ENCODE data around the gene TVP23B. TPM values are rescaled to one million over a fixed set of nuclear protein-coding genes. Genes with fewer than 3 reads are reported as not detected.
A peak's percentile ranks its signal among the peaks of the same experiment; 100 is the strongest.
"Not testable (repeated sequence)": the region's sequence is repeated elsewhere in the genome, so short reads cannot be mapped to it uniquely, and the experiment has no call there.

TVP23B gene
- total and polyA plus RNA-seq, 2 donors (not counting 1 experiment from before 2014, with no cell fraction given) = 79.9 to 81.9 TPM

GRCh38 chr17:18816489-18817371 lies 35.7 kb downstream of the TVP23B start:
- H3K4me3 ChIP-seq (replicated peaks in 1 of 4; ENCODE audit: control extremely low read depth in 1 of 4, insufficient read depth in 1 of 4, low read depth in 3 of 4, low read length in 4 of 4); H2AFZ ChIP-seq (ENCODE audit: low read length); H3K4me2 ChIP-seq (ENCODE audit: extremely low read depth, insufficient read depth, low read length); H3K4me1 ChIP-seq (ENCODE audit: control insufficient read depth, extremely low read depth, insufficient read depth, low read length); H3K36me3 ChIP-seq (ENCODE audit: control insufficient read depth, insufficient read depth, low read length); H3K79me2 ChIP-seq (ENCODE audit: control insufficient read depth, insufficient read depth, low read length); H4K20me1 ChIP-seq (ENCODE audit: control insufficient read depth, extremely low read depth, insufficient read depth, low read length); H3K9me3 ChIP-seq (ENCODE audit: control insufficient read depth, insufficient read depth, low read depth, low read length); H3K9ac ChIP-seq (ENCODE audit: insufficient read depth, low read length); H3K27me3 ChIP-seq (ENCODE audit: control insufficient read depth, insufficient read depth, low read length); H3K27ac ChIP-seq (ENCODE audit: insufficient read depth, low read length): not testable (repeated sequence)
- peak; percentile 71 to 87 for DNase-seq (ENCODE audit: low read depth in 2 of 2)
- TF ChIP-seq CTCF (conservative IDR thresholded peaks at IDR 0.05 in 1 of 2, IDR thresholded peaks at IDR 0.05 in 1 of 2; ENCODE audit: low read depth in 1 of 2, low read length in 2 of 2) = peak; percentile 45 to 53

DNA sequence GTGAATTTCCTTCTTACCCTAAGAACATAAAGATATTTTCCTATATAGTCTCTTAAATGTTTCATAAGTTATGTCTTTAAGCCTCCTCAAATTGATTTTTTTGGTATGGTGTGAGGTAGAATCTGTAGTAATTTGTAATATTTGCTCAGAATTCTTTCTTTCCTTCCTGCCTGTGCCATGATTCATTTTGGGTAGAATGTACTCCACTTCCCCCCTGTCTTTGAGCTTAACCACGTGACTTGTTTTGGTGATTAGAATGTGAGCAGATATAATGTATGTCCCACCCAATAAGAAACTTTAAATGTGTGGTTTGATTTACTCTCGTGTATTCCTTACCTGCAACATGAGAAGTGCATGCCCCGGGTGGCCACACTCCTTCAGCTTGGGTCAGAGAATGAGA lies 40.4 kb downstream of the TVP23B start:
- H3K79me2 ChIP-seq (ENCODE audit: control insufficient read depth, insufficient read depth, low read length); H4K20me1 ChIP-seq (ENCODE audit: control insufficient read depth, extremely low read depth, insufficient read depth, low read length); H3K9ac ChIP-seq (ENCODE audit: insufficient read depth, low read length); DNase-seq (ENCODE audit: low read depth in 2 of 2); H3K4me2 ChIP-seq (ENCODE audit: extremely low read depth, insufficient read depth, low read length); H3K4me1 ChIP-seq (ENCODE audit: control insufficient read depth, extremely low read depth, insufficient read depth, low read length); H3K4me3 ChIP-seq (replicated peaks in 1 of 4; ENCODE audit: control extremely low read depth in 1 of 4, insufficient read depth in 1 of 4, low read depth in 3 of 4, low read length in 4 of 4); H2AFZ ChIP-seq (ENCODE audit: low read length); H3K9me3 ChIP-seq (ENCODE audit: control insufficient read depth, insufficient read depth, low read depth, low read length); H3K27me3 ChIP-seq (ENCODE audit: control insufficient read depth, insufficient read depth, low read length); H3K36me3 ChIP-seq (ENCODE audit: control insufficient read depth, insufficient read depth, low read length); H3K27ac ChIP-seq (ENCODE audit: insufficient read depth, low read length): not testable (repeated sequence)

GRCh38 chr17:18827613-18828012 lies 46.6 kb downstream of the TVP23B start:
- not testable (repeated sequence) for H3K27me3 ChIP-seq (ENCODE audit: control insufficient read depth, insufficient read depth, low read length); H3K9ac ChIP-seq (ENCODE audit: insufficient read depth, low read length); H3K4me2 ChIP-seq (ENCODE audit: extremely low read depth, insufficient read depth, low read length); DNase-seq (ENCODE audit: low read depth in 2 of 2); H3K36me3 ChIP-seq (ENCODE audit: control insufficient read depth, insufficient read depth, low read length); H2AFZ ChIP-seq (ENCODE audit: low read length); H3K4me3 ChIP-seq (replicated peaks in 1 of 4; ENCODE audit: control extremely low read depth in 1 of 4, insufficient read depth in 1 of 4, low read depth in 3 of 4, low read length in 4 of 4); H3K4me1 ChIP-seq (ENCODE audit: control insufficient read depth, extremely low read depth, insufficient read depth, low read length); H3K9me3 ChIP-seq (ENCODE audit: control insufficient read depth, insufficient read depth, low read depth, low read length); H3K27ac ChIP-seq (ENCODE audit: insufficient read depth, low read length); H3K79me2 ChIP-seq (ENCODE audit: control insufficient read depth, insufficient read depth, low read length); H4K20me1 ChIP-seq (ENCODE audit: control insufficient read depth, extremely low read depth, insufficient read depth, low read length)

GRCh38 chr17:18848501-18848900 lies 67.5 kb downstream of the TVP23B start:
- H4K20me1 ChIP-seq (ENCODE audit: control insufficient read depth, extremely low read depth, insufficient read depth, low read length) = no peaks in the 10 kb centered on the region
- no peak overlapping the region for H3K27ac ChIP-seq (ENCODE audit: insufficient read depth, low read length)
- H3K27me3 ChIP-seq (ENCODE audit: control insufficient read depth, insufficient read depth, low read length) = no peaks in the 10 kb centered on the region
- H3K9me3 ChIP-seq (ENCODE audit: control insufficient read depth, insufficient read depth, low read depth, low read length) = no peaks in the 10 kb centered on the region
- H3K9ac ChIP-seq (ENCODE audit: insufficient read depth, low read length) = no peak overlapping the region
- no peaks in the 10 kb centered on the region for H3K4me1 ChIP-seq (ENCODE audit: control insufficient read depth, extremely low read depth, insufficient read depth, low read length)
- H3K79me2 ChIP-seq (ENCODE audit: control insufficient read depth, insufficient read depth, low read length) = no peaks in the 10 kb centered on the region
- H3K36me3 ChIP-seq (ENCODE audit: control insufficient read depth, insufficient read depth, low read length) = no peaks in the 10 kb centered on the region
- H3K4me2 ChIP-seq (ENCODE audit: extremely low read depth, insufficient read depth, low read length) = no peak overlapping the region
- no peak for DNase-seq (ENCODE audit: low read depth in 2 of 2)
- H2AFZ ChIP-seq (ENCODE audit: low read length) = no peak overlapping the region
- no peak for TF ChIP-seq CTCF (conservative IDR thresholded peaks at IDR 0.05 in 1 of 2, IDR thresholded peaks at IDR 0.05 in 1 of 2; ENCODE audit: low read depth in 1 of 2, low read length in 2 of 2)
- TF ChIP-seq EZH2 (IDR thresholded peaks at IDR 0.05; ENCODE audit: low read length, missing control alignments) = no peak
- no peak overlapping the region for H3K4me3 ChIP-seq (replicated peaks in 1 of 4; ENCODE audit: control extremely low read depth in 1 of 4, insufficient read depth in 1 of 4, low read depth in 3 of 4, low read length in 4 of 4)

All from fibroblast of lung (primary cell).